C4-2B (cell line): ENCODE results near the gene CLRN1.

Experiments
- ZFX ChIP-seq: fragments of 450-650 bp; IDR thresholded peaks from 2 replicates; pipeline ENCODE4 v1.6.1; 2017
- TF ChIP-seq, protein P1 (sequence below): fragments of 450-650 bp; conservative IDR thresholded peaks from 2 replicates; pipeline ENCODE4 v1.5.1; 2017; ENCODE audit warnings: mild to moderate bottlenecking

DNA sequence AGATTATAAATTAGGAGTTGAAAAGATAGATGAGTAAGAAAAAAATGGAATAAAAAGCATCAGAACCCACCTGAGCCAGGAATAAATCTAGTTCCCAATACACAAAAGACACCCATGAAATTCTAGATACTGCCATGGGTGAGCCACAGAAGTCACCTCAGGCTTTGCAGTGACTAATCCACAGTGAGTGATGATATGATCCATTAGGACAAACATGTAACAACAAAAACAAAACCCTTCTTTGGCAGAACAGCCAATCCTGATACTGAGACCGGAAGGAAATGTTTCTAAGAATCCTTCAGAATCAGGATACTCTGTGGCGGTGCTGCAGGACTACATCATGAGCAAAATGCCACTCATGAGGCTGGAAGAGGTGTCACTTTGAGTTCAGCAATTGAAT is 52.3 kb downstream of the CLRN1 start:
- TF ChIP-seq, protein P1, sequence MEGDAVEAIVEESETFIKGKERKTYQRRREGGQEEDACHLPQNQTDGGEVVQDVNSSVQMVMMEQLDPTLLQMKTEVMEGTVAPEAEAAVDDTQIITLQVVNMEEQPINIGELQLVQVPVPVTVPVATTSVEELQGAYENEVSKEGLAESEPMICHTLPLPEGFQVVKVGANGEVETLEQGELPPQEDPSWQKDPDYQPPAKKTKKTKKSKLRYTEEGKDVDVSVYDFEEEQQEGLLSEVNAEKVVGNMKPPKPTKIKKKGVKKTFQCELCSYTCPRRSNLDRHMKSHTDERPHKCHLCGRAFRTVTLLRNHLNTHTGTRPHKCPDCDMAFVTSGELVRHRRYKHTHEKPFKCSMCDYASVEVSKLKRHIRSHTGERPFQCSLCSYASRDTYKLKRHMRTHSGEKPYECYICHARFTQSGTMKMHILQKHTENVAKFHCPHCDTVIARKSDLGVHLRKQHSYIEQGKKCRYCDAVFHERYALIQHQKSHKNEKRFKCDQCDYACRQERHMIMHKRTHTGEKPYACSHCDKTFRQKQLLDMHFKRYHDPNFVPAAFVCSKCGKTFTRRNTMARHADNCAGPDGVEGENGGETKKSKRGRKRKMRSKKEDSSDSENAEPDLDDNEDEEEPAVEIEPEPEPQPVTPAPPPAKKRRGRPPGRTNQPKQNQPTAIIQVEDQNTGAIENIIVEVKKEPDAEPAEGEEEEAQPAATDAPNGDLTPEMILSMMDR = no peak
- TF ChIP-seq ZFX = no peak
